ENCODE data around the gene SLC22A9.
"Not testable (repeated sequence)": the region's sequence is repeated elsewhere in the genome, so short reads cannot be mapped to it uniquely, and the experiment has no call there.

The SLC22A9 gene

DNA sequence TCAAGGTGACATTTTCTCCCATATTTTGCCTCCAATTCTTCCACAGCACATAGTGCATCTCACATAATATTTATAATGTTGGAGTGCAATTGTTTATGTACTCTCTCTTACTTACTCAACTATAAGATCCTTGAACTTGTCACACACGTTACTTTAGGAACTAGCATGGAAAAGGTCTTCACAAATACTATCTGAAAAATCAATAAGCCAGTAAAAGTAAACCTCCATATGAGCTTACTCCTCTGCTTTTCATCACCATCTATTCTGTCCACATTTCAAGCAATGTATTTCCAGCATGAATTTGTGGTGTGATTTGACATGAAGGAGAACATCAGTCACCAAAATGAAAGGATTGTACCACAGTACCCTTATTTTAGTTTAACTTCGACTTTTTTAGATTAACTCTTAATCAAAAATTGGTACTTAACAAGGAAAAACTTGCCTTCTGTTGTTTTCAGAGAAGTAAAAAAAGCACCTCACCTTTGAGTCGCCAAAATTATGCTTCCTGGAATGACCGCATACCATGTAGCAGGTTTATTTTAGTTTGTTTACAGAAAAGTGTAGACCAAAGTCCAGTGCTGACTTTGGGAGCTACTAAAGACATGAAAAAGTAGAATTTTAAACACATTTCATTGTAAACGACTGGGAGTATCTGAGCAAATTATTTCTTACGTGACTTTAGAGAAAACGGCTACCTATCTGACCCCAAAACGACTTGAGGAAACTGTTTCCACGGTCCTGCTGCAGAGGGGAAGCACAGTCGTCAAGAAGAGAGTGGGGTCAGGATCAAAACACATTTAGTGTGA is at the start of gene SLC22A9:
SLC22A9 (plus strand) TSS at position 621 of the 806 bp plus-strand sequence. CDS start 272 bp downstream, outside the sequence.
- DNase-seq (ENCODE audit: low read depth) = no peak

DNA sequence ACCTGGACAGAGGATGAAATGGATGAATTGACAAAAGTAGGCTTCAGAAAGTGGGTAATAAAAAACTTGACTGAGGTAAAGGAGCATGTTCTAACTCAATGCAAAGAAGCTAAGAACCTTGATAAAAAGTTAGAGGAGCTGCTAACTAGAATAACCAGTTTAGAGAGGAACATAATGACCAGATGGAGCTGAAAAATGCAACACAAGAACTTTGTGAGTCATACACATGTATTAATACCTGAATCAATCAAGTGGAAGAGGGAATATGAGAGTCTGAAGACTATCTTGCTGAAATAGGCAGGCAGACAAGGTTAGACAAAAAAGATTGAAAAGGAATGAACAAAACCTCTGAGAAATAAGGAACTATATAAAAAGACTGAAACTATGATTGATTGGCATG is 47.9 kb upstream of the SLC22A9 start:
- DNase-seq (ENCODE audit: low read depth) = no peak

DNA sequence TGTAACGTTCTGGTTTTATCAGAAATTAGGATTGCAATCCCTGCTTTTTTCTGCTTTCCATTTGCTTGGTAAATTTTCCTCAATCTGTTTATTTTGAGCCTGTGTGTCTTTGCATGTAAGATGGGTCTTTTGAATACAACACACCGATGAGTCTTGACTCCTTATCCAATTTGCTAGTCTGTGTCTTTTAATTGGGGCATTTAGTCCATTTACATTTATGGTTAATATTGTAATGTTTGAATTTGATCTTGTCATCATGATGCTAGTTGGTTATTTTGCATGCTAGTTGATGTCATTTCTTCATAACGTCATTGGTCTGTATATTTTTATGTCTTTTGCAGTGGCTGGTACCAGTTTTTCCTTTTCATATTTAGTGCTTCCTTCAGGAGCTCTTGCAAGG is 34.5 kb upstream of the SLC22A9 start:
- not testable (repeated sequence) for DNase-seq (ENCODE audit: low read depth)

DNA sequence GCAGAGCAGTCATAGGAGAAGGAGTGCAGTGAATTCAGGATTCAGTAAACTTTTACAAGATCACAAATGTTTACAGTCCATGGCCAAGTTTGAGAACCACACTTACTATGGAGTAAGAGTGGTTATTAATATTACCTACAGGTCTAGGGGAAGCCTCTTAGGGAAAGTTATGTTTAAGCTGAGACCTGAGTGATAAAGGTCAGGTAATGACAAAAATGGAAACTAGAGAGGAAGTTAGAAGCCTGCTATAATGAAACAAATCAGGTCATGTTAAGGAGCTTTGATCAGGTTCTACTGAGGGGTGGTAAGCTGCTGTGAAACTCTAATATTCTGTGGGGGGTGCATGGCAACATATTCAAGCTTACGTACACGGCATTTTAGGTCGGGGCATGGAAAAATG is 32.5 kb upstream of the SLC22A9 start:
- no peak for DNase-seq (ENCODE audit: low read depth)

DNA sequence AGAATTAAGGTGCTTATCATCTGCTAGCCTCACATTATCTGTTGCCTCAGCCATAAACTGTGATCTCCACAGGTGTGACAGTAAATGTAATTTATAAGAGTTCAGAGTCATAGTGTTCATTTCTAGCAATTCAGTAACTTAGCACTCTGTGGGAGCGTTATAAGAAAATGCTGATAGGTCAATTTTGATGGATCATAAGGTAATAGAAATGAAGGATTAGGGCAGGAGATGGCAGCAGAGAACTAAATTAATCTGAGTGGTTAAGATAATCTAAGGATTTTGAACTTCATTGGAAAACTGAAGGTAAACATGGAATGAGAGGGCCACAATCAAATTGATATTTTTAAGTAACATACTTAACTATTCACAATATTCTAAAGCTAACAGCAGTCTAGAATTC is 26.5 kb upstream of the SLC22A9 start:
- no peak for DNase-seq (ENCODE audit: low read depth)

DNA sequence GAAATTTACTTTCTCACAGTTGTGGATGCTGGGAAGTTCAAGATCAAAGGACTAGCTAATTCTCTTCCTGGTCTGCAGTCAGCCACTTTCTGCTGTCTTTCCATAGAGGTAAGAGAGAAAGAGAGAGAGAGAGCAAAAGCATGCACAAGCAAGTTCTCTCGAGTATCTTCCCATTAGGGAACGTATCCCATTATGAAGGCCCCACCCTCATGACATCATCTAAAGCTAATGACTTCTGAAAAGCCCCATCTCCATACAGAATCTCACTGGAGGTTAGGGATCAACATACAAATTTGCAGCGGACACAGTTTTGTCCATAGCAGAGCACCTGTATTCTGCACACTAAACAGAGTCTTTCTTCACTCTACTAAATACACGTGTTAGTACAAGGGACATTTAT is 17.4 kb upstream of the SLC22A9 start:
- DNase-seq (ENCODE audit: low read depth) = no peak

DNA sequence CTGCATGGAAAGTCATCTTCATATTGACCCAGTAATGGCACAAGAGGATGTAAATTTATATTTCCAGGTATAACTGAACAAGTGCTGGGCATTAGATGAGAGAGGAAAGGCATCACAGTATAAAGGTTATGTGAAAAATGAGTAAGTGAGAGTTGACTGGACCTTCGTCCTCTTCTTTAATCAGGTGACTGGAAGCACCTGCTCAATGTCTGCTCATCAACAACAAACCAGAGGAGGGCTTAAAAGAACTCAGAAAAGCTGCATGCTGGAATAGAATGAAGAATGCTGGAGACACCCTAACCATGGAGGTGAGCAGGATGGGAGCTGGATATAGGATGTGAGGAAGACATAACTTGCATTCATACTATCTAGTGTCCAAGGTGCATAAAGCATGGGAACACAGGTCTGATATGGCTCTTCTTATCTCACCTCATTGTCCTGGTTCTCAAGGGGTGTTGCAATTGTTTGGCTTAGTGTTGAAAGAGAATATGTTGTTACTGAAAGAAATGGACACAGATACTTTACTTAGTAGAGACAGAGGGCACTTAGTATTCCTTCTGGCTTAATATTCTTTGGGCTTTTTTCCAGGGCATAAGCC is 7.3 kb upstream of the SLC22A9 start:
- no peak for DNase-seq (ENCODE audit: low read depth)

DNA sequence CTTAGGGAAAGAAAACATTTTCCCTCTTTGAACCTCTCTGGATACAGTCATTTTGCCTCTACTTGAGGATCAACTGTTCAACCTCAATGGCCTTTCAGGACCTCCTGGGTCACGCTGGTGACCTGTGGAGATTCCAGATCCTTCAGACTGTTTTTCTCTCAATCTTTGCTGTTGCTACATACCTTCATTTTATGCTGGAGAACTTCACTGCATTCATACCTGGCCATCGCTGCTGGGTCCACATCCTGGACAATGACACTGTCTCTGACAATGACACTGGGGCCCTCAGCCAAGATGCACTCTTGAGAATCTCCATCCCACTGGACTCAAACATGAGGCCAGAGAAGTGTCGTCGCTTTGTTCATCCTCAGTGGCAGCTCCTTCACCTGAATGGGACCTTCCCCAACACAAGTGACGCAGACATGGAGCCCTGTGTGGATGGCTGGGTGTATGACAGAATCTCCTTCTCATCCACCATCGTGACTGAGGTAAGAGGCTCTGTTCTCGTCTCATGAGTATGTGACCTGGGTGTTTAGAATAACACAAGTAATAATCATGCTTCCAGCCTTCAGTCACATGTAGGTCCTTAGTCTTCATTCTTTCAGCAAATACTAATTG is 495 bp downstream of the SLC22A9 start:
- no peak for DNase-seq (ENCODE audit: low read depth)

DNA sequence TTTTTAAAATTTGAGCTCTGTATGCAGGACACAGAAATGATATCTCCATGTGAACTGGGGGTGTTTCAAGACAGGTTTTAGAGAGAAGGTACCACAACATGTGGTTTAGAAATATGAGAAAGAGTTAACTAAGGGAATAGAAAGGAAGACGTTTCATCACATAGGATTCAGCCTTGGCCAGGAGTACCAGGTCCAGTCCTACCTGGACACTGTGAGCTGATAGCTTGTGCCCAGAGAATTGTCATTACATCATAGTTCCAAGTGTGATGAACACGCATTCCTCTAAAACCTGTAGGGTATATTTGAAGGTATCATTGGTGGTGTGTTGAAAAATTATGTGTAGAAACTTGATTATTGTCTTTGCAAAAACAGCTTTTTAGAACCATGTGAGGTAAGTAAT is 1.8 kb downstream of the SLC22A9 start:
- DNase-seq (ENCODE audit: low read depth) = no peak

DNA sequence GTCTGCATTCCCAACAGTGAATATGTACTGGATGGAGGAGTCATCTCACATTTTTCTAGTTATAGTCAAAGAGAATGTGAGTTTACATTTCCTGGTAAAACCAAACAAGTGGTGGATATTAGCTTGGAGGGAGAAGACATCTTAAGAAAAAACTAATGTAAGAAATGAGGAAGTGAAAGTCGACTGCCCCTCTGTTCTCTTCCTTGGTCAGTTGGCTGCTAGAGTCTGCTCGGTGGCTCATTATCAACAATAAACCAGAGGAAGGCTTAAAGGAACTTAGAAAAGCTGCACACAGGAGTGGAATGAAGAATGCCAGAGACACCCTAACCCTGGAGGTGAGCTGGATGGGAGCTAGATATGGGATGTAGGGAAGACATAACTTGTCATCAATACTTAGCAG is 5.8 kb downstream of the SLC22A9 start:
- DNase-seq (ENCODE audit: low read depth) = no peak

DNA sequence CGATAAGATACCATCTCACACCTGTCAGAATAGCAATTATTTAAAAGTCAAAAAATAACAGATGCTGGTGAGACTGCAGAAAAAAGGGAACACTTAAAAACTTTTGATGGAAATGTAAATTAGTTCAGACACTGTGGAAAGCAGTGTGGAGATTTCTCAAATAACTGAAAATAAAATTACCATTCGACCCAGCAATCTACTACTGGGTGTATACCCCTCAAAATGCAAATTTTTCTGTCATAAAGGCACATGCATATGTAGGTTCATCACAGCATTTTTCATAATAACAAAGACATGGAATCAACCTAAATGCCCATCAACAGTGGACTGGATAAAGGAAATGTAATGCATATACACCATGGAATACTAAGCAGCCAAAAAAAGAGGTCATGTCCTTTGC is 10.5 kb downstream of the SLC22A9 start:
- no peak for DNase-seq (ENCODE audit: low read depth)

DNA sequence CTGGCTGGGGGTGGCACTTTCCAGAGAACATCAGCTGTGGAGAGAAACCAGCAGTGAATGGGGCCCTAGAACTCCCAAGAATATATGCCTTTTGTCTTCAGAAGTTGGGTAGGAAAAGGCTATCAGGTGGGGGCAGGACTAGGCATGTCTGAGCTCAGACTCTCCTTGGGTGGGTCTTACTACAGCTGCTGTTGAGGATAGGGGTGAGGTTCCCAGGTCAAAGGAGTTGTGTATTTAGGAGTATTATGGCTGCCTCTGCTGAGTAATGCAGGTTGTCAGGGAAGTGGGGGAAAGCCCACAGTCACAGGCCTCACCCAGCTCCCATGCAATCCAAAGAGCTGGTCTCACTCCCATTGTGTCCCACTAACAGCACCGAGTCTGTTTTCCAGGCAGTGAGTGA is 26.1 kb downstream of the SLC22A9 start:
- no peak for DNase-seq (ENCODE audit: low read depth)

DNA sequence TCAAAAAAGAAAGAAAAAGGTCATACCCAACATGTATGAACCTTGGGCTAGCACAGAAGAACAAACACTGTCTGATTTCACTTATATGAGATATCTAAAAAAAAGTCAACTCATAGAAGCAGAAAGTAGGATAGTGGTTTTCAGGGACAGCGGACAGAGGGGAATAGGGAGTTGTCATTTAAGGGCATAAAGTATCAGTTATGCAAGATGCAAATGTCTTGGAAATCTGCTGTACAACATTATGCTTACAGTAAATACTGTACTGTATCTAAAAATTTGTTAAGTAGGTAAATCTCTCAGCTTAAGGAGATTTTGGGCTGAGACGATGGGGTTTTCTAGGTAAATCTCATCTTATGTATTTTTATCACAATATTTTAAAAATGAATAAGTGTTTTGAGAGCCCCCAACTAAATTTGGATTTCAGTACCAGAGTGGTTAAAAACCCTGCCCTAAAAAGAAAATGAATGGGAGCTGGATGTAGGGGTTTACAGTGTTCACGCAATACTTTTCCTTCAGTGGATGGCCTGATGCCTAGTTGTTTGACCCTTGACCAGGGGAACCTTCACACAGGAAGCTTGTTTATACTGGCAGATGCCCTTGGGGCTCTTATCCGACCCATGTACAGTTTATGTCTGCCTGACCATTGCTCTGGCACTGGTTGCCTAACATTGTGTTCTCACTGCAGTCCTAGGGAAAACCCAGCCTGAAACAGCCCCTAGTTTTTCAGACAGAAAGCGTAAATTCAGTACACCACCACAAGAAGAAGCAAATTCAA is 34.8 kb downstream of the SLC22A9 start:
- no peak for DNase-seq (ENCODE audit: low read depth)

DNA sequence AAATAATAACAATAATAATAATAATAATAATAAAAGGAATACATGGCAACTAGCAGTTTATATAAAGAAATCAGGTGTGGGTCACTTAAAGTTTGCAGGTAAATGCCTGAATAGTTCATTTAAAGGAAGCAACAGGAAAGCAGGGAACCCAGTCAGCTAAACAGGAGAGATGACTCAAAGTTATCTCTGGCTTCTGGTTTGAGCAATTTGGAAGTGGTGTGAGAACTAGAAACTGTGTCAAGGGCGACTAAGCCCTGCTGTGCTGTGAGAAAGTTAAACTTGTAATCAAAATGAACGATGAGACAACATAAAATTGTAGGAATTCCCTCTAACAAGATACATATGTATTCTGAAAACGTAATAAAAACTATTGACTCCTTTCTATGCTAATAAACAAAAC is 35.5 kb downstream of the SLC22A9 start:
- no peak for DNase-seq (ENCODE audit: low read depth)

DNA sequence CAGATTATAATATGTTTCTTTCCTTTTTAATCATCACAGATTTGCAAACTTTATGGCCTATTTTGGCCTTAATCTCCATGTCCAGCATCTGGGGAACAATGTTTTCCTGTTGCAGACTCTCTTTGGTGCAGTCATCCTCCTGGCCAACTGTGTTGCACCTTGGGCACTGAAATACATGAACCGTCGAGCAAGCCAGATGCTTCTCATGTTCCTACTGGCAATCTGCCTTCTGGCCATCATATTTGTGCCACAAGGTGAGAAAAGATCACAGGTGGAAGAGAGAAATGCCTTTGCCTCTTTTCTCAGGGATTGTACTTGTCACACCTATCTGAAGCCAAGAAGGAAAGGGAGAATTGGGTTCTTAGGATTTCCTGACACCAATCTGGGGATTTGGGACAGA is 36.9 kb downstream of the SLC22A9 start:
- DNase-seq (ENCODE audit: low read depth) = no peak

DNA sequence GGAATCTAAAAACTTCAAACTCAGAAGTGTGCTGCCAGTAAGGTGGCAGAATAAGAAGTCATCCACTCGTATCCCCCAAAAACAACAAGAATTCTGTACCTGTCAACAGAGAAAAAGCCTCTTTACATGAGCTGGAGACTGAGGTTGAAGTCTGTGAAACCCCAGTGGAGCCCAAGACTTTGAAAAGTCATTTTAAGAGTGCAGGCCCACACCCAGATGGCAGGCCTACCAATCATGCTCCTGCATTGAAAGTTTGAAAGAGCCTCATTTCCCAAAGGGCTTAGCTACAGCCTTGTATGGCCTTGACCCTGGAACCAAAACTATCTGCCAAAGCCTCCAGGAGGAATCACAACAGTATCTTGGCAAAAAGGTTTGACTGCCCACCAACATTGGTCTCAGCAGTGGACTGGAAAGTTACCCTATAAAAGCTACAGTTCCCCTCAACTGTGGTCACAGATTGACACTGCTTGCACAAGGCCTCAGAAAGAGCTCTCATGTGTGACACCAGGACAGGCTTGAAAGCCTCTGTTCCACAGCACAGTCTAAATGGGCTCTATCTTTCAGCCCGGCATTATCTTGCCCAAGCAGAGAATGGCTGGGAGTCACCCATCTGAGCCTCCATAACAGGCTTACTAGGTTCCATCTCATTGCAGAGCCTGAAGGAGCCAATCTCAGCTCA is 47.7 kb downstream of the SLC22A9 start:
- no peak for DNase-seq (ENCODE audit: low read depth)

DNA sequence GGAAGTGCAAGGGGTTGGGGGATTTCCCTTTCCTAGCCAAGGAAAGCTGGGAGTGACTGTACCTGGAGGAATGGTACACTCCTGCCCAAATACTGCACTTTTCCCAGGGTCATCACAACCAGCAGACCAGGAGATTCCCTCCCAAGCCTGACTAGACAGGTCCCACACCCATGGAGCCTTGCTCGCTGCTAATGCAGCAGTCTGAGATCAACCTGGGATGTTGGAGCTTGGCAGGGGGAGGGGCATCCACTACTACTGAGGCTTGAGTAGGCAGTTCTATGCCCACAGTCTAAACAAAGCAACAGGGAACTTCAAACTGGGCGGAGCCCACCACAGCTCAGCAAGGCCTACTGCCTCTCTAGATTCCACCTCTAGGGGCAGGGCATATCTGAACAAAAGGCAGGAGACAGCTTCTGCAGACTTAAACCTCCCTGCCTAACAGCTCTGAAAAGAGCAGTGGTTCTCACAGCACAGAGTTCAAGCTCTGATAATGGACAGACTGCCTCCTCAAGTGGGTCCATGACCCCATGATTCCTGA is 58.5 kb downstream of the SLC22A9 start:
- no peak for DNase-seq (ENCODE audit: low read depth)

DNA sequence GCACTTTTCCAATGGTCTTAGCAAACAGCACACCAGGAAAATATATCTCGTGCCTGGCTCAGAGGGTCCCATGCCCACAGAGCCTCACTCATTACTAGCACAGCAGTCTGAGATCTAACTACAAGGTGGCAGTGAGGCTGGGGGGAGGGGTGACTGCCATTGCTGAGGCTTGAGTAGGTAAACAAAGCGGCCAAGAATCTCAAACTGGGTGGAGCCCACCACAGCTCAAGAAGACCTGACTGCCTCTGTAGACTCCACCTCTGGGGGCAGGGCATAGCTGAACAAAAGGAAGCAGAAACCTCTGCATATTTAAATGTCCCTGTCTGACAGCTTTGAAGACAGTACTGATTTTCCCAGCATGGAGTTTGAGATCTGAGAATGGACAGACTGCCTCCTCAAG is 61.1 kb downstream of the SLC22A9 start:
- not testable (repeated sequence) for DNase-seq (ENCODE audit: low read depth)

DNA sequence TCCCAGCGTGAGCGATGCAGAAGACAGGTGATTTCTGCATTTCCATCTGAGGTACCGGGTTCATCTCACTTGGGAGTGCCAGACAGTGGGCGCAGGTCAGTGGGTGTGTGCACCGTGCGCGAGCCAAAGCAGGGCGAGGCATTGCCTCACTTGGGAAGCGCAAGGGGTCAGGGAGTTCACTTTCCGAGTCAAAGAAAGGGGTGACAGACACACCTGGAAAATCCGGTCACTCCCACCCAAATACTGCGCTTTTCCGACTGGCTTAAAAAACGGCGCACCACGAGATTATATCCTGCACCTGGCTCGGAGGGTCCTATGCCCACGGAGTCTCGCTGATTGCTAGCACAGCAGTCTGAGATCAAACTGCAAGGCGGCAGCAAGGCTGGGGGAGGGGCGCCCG is 65.8 kb downstream of the SLC22A9 start:
- not testable (repeated sequence) for DNase-seq (ENCODE audit: low read depth)

DNA sequence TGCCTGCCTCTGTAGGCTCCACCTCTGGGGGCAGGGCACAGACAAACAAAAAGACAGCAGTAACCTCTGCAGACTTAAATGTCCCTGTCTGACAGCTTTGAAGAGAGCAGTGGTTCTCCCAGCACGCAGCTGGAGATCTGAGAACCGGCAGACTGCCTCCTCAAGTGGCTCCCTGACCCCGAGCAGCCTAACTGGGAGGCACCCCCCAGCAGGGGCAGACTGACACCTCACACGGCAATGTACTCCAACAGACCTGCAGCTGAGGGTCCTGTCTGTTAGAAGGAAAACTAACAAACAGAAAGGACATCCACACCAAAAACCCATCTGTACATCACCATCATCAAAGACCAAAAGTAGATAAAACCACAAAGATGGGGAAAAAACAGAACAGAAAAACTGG is 66.2 kb downstream of the SLC22A9 start:
- not testable (repeated sequence) for DNase-seq (ENCODE audit: low read depth)

DNA sequence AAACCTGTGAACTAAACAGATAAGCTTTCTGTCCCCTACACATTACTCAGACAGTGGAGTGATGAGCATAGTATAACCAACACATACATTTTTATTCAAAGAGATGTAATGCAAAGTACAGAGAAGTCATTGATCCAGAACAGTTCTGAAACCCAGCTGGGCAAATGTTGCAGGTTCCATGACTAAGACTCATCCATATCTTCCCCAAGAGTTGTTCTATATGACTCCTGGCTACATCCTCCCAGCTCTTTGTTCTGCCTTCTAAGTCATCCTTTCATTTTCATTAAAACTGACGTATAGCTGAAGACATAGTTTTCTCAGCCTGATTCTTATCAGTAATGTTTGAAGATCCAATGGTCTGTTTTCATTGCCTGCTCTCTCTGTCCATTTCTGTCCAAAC is 74.1 kb downstream of the SLC22A9 start:
- no peak for DNase-seq (ENCODE audit: low read depth)

DNA sequence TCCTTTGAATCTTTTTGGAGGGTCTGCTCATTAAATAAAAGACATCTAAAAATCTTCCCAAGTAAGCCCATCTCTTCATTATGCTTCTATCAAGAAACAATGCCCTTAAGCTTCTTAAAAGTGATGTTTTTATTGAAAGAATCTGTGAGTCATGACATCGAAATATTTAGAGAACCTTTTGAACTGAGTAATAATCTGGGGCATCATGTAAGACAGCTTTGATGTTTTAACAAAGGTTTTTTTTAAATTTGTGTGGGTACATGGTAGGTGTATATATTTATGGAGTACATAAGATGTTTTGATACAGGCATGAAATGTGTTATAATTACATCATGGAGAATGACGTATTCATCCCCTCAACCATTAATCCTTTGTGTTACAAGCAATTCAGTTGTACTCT is 74.6 kb downstream of the SLC22A9 start:
- no peak for DNase-seq (ENCODE audit: low read depth)

All from GM04504 (cell line).